Central memory CD8-positive, alpha-beta T cell (primary cell): ENCODE data around the gene AK5.
A peak's percentile ranks its signal among the peaks of the same experiment; 100 is the strongest.
"Not testable (repeated sequence)": the region's sequence is repeated elsewhere in the genome, so short reads cannot be mapped to it uniquely, and the experiment has no call there.

ENCODE experiments used
- ATAC-seq: fragments of 150-1000 bp; cut with Tn5 transposase; replicated peaks from 2 replicates; pipeline ENCODE4 v1.10.0; 2022; ENCODE audit warnings: mild to moderate bottlenecking, moderate FRiP score, moderate number of reproducible peaks; ENCODE audit not compliant: poor library complexity, severe bottlenecking; ENCODE audit errors: extremely low read depth
- DNase-seq, 2 donors: peaks; one replicate each; pipeline ENCODE4 v3.0.0; 2021; ENCODE audit warnings: low spot score in 2 of 2
- H3K27ac Mint-ChIP-seq: one replicate; pipeline ENCODE4 v1.8.0; 2022; ENCODE audit warnings: low read depth, mild to moderate bottlenecking, moderate library complexity, mixed read lengths
- H3K27me3 Mint-ChIP-seq: one replicate; pipeline ENCODE4 v1.8.0; 2022; ENCODE audit warnings: mixed read lengths
- H3K36me3 Mint-ChIP-seq: one replicate; pipeline ENCODE4 v1.8.0; 2022; ENCODE audit warnings: mild to moderate bottlenecking, moderate library complexity, mixed read lengths; ENCODE audit not compliant: insufficient read depth
- H3K4me1 Mint-ChIP-seq: one replicate; pipeline ENCODE4 v1.8.0; 2022; ENCODE audit warnings: mixed read lengths
- H3K4me3 Mint-ChIP-seq: one replicate; pipeline ENCODE4 v1.8.0; 2022; ENCODE audit warnings: mild to moderate bottlenecking, moderate library complexity, mixed read lengths
- H3K9me3 Mint-ChIP-seq: one replicate; pipeline ENCODE4 v1.8.0; 2022; ENCODE audit warnings: mixed read lengths

AK5 gene

GRCh38 chr1:77398152-77398551 is 116.3 kb downstream of the AK5 start:
- Mint-ChIP-seq H3K9me3 (no peaks in the 10 kb centered on the region), H3K36me3 (no peaks in the 10 kb centered on the region), H3K27me3 (no peaks in the 10 kb centered on the region), H3K4me1 (no peaks in the 10 kb centered on the region), H3K4me3 (no peak overlapping the region), H3K27ac (no peak overlapping the region)
- ATAC-seq (no peak), DNase-seq (no peak)

DNA sequence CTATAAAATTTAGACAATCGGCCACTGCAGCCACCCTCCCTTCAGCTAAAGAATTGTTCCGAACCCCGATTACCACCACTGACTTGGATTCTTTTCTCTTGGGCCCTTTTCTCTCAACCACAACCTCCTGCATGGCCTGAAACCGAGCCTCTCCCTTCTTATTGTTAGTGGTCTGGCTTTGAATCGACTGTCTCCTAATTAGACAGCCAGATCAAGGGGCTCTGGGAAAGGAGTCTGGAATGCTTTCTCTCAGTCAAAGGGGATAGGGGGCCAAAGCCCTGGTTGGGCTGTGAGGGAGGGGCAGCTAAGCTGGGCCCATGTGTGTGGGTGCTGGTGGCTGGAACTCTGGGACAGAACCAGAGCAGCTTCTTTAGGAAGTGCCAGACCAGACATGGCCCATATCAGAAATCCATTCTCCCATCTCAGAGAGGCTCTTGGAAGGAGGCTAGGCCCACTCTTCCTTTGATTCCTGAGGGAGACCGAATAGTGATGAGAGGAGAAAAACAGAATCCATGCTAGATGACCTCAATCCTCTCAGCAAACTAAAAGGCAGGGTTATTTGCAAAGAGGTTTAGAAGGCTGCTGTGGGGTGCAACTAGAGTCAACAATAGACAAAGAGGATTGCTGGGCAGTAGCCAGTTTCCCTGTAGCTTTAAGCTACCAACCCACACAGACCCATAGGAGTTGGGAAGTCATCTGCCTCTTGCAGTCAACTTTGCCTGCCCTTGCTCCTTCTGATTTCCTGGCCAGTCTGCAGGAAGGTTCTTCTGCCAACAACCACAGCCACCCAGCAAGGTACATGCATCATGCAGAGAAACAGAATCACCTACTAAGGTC is 117.6 kb downstream of the AK5 start:
- H3K4me1 Mint-ChIP-seq: no peaks in the 10 kb centered on the region

DNA sequence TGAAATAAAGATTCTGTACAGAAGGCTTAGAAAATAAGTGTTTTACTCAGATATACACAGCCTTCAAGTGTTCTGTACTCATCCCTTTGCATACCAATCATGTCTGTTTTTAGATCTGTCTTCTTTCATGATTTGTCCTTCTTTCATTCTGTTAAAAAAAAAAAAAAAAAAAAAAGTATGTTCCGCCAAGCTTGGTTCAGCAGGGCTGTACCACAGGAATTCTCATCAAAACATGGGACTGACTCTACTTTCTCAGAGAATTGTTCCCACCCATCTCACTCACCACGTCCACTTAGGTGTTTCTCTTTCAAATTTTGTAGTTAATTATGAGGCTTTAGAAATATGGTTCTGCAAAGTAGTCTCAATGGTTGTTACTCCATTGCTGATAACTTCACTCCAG is 119.0 kb downstream of the AK5 start:
- Mint-ChIP-seq H3K36me3 (peaks cover 2% of the 10 kb centered on the region), H3K9me3 (no peaks in the 10 kb centered on the region)
- no peak for DNase-seq

More for the DNA sequence above, 117.6 kb downstream of the AK5 start:
- ATAC-seq (no peak), DNase-seq (no peak)
- Mint-ChIP-seq H3K36me3 (no peaks in the 10 kb centered on the region), H3K27ac (no peak overlapping the region), H3K27me3 (no peaks in the 10 kb centered on the region), H3K9me3 (no peaks in the 10 kb centered on the region), H3K4me3 (no peak overlapping the region)

GRCh38 chr1:77401384-77401783 is 119.6 kb downstream of the AK5 start:
- Mint-ChIP-seq H3K27me3 (peaks cover 7% of the 10 kb centered on the region), H3K36me3 (peaks cover 2% of the 10 kb centered on the region), H3K4me1 (no peaks in the 10 kb centered on the region), H3K9me3 (no peaks in the 10 kb centered on the region), H3K27ac (no peak overlapping the region), H3K4me3 (no peak overlapping the region)
- ATAC-seq: no peak
- DNase-seq: no peak

More for the DNA sequence above, 119.0 kb downstream of the AK5 start:
- no peak overlapping the region for H3K27ac Mint-ChIP-seq
- H3K4me1 Mint-ChIP-seq: no peaks in the 10 kb centered on the region
- H3K27me3 Mint-ChIP-seq: peaks cover 1% of the 10 kb centered on the region
- no peak overlapping the region for H3K4me3 Mint-ChIP-seq
- ATAC-seq: no peak

- H3K27me3 Mint-ChIP-seq: peaks cover 34% of the 10 kb centered on the region
- H3K9me3 Mint-ChIP-seq: peaks cover 5% of the 10 kb centered on the region
- ATAC-seq (no peak), DNase-seq (no peak)
- H3K36me3 Mint-ChIP-seq: peaks cover 2% of the 10 kb centered on the region
- H3K4me1 Mint-ChIP-seq: no peaks in the 10 kb centered on the region
- H3K27ac Mint-ChIP-seq: no peak overlapping the region
- H3K4me3 Mint-ChIP-seq: no peak overlapping the region
These were observed 123.4 kb downstream of the AK5 start for GRCh38 chr1:77405186-77405585.

DNA sequence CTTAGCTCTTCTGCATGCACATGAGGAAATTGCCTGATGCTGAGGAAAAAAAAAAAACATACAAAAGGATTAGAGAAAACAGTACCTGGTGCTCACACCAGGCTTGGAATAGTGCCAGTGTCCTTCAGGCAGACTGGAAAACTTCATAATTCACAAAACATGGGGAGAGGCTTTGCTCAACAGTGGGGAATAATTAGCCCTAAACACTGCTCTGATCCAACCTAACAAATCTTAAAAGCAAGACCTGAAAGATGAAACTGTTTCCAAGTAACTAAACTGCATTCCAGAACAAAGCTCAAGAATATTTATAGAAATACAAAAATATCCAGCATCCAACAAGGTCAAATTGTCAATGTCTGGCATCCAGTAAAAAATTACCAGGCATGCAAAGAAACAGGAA is 124.8 kb downstream of the AK5 start:
- no peak for DNase-seq
- peaks cover 41% of the 10 kb centered on the region for H3K27me3 Mint-ChIP-seq
- H3K9me3 Mint-ChIP-seq: peaks cover 5% of the 10 kb centered on the region
- H3K4me1 Mint-ChIP-seq: no peaks in the 10 kb centered on the region
- no peak overlapping the region for H3K4me3 Mint-ChIP-seq
- H3K27ac Mint-ChIP-seq: no peak overlapping the region
- no peak for ATAC-seq
- H3K36me3 Mint-ChIP-seq: peaks cover 2% of the 10 kb centered on the region

- DNase-seq (no peak), ATAC-seq (no peak)
- H3K27ac Mint-ChIP-seq: no peak overlapping the region
- peaks cover 4% of the 10 kb centered on the region for H3K4me1 Mint-ChIP-seq
- peaks cover 5% of the 10 kb centered on the region for H3K9me3 Mint-ChIP-seq
- H3K4me3 Mint-ChIP-seq: no peak overlapping the region
- peaks cover 53% of the 10 kb centered on the region for H3K27me3 Mint-ChIP-seq
- peaks cover 2% of the 10 kb centered on the region for H3K36me3 Mint-ChIP-seq
These were observed 126.0 kb downstream of the AK5 start for GRCh38 chr1:77407738-77408375.

DNA sequence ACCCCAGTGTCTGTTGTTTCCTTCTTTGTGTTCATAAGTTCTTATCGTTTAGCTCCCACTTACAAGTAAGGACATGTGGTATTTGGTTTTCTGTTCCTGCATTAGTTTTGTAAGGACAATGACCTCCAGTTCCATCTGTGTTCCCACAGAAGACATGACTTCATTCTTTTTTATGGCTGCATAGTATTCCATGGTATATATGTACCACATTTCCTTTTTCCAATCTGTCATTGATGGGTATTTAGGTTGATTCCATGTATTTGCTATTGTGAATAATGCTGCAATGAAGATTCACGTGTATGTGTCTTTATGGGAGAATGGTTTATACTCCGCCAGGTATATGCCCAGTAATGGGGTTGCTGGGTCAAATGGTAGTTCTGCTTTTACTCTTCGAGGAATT is 127.1 kb downstream of the AK5 start:
- Mint-ChIP-seq H3K27me3 (peaks cover 64% of the 10 kb centered on the region), H3K4me1 (peaks cover 15% of the 10 kb centered on the region)
- H3K4me3 Mint-ChIP-seq, ATAC-seq, H3K36me3 Mint-ChIP-seq, DNase-seq, H3K27ac Mint-ChIP-seq, H3K9me3 Mint-ChIP-seq: not testable (repeated sequence)

GRCh38 chr1:77412069-77412819 is 130.4 kb downstream of the AK5 start:
- peaks cover 16% of the 10 kb centered on the region for H3K4me1 Mint-ChIP-seq
- H3K9me3 Mint-ChIP-seq: peaks cover 5% of the 10 kb centered on the region
- no peak overlapping the region for H3K4me3 Mint-ChIP-seq
- DNase-seq (no peak), ATAC-seq (no peak)
- H3K36me3 Mint-ChIP-seq: peaks cover 1% of the 10 kb centered on the region
- H3K27me3 Mint-ChIP-seq: peaks cover 72% of the 10 kb centered on the region
- H3K27ac Mint-ChIP-seq: no peak overlapping the region

GRCh38 chr1:77412820-77413530 is 131.2 kb downstream of the AK5 start:
- no peak overlapping the region for H3K27ac Mint-ChIP-seq
- H3K4me1 Mint-ChIP-seq: peaks cover 16% of the 10 kb centered on the region
- H3K27me3 Mint-ChIP-seq: peaks cover 77% of the 10 kb centered on the region
- ATAC-seq (no peak), DNase-seq (no peak)
- H3K4me3 Mint-ChIP-seq: no peak overlapping the region
- H3K36me3 Mint-ChIP-seq: peaks cover 1% of the 10 kb centered on the region
- peaks cover 5% of the 10 kb centered on the region for H3K9me3 Mint-ChIP-seq

DNA sequence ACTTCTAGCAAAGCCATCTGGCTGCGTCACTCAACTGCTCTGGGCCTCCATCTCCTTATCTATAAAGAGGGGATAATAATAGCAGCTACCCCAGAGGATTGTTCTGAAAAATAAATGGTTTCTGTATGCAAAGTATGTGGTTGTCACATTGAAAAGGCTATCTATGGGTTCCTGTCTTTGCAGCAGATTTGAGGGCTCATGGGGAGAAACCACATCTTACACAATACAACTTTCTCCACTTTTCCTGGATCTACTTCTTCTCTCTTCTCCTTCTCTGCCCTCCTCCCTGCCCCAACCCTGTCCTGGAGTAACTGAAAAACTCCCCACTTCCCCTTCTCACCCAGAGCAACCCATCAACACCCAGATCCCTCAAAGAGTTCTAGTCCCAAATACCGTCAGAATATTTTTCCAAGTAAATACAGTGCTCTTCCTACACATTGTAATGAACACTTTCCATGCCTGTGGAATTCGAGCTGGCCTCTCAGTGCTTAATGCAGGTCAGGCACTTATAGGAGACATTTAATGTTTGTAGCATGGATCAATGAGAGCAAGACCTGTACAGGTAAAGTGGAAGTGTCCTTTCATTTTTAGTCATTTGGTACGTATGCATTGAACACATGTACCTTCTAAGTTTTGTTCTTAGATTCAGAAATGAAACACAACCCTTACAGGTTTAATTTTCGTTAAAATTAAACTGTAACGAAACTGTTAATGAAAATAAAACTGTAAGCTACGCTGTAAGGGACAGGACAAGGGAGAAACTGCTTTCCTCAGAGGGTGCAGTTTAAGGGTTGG is 131.9 kb downstream of the AK5 start:
- Mint-ChIP-seq H3K27ac (no peak overlapping the region), H3K27me3 (peaks cover 78% of the 10 kb centered on the region), H3K36me3 (peaks cover 1% of the 10 kb centered on the region), H3K4me1 (peaks cover 16% of the 10 kb centered on the region), H3K4me3 (peak overlapping the region; percentile 4), H3K9me3 (peaks cover 3% of the 10 kb centered on the region)
- ATAC-seq (no peak), DNase-seq (no peak)

- Mint-ChIP-seq H3K9me3 (no peaks in the 10 kb centered on the region), H3K4me3 (no peak overlapping the region), H3K27ac (no peak overlapping the region), H3K4me1 (peaks cover 20% of the 10 kb centered on the region), H3K27me3 (peaks cover 66% of the 10 kb centered on the region), H3K36me3 (peaks cover 1% of the 10 kb centered on the region)
- no peak for DNase-seq
- ATAC-seq: no peak
These were observed 133.8 kb downstream of the AK5 start for GRCh38 chr1:77415579-77415978.
